HEK293 (cell line): ENCODE results near the gene CEBPG.

Experiments used
- GLIS2 ChIP-seq: fragments of 450-650 bp; formaldehyde crosslinking; IDR thresholded peaks from 2 replicates; pipeline ENCODE4 v1.5.1; 2016; ENCODE audit warnings: missing biosample characterization, missing genetic modification characterization
- KLF1 ChIP-seq: fragments of 450-650 bp; formaldehyde crosslinking; IDR thresholded peaks from 2 replicates; pipeline ENCODE4 v1.5.1; 2016; ENCODE audit warnings: missing biosample characterization, missing genetic modification characterization
- KLF16 ChIP-seq: fragments of 450-650 bp; formaldehyde crosslinking; IDR thresholded peaks from 2 replicates; pipeline ENCODE4 v1.5.1; 2017; ENCODE audit warnings: missing biosample characterization, missing genetic modification characterization
- KLF17 ChIP-seq: fragments of 450-650 bp; formaldehyde crosslinking; IDR thresholded peaks from 2 replicates; pipeline ENCODE4 v1.5.1; 2016; ENCODE audit warnings: missing biosample characterization, missing genetic modification characterization
- OVOL3 ChIP-seq: fragments of 450-650 bp; formaldehyde crosslinking; IDR thresholded peaks from 2 replicates; pipeline ENCODE4 v1.5.1; 2016; ENCODE audit warnings: missing biosample characterization, missing genetic modification characterization
- PRDM2 ChIP-seq: fragments of 450-650 bp; formaldehyde crosslinking; IDR thresholded peaks from 2 replicates; pipeline ENCODE4 v1.5.1; 2016; ENCODE audit warnings: missing biosample characterization, missing genetic modification characterization, borderline replicate concordance
- SALL2 ChIP-seq: fragments of 450-650 bp; formaldehyde crosslinking; IDR thresholded peaks from 2 replicates; pipeline ENCODE4 v1.5.0; 2017; ENCODE audit warnings: missing biosample characterization, mild to moderate bottlenecking, missing genetic modification characterization, borderline replicate concordance
- TCF7L2 ChIP-seq: IDR thresholded peaks from 2 replicates; pipeline ENCODE4 v1.6.1; 2011; ENCODE audit warnings: low read depth, mild to moderate bottlenecking, inconsistent platforms, low read length, moderate library complexity, borderline replicate concordance
- ZBTB1 ChIP-seq: fragments of 450-650 bp; formaldehyde crosslinking; IDR thresholded peaks from 2 replicates; pipeline ENCODE4 v1.5.1; 2016; ENCODE audit warnings: missing biosample characterization, missing genetic modification characterization
- ZFHX2 ChIP-seq: fragments of 450-650 bp; formaldehyde crosslinking; conservative IDR thresholded peaks from 2 replicates; pipeline ENCODE4 v1.5.1; 2016; ENCODE audit warnings: missing biosample characterization, missing genetic modification characterization
- ZNF138 ChIP-seq: fragments of 450-650 bp; formaldehyde crosslinking; IDR thresholded peaks from 2 replicates; pipeline ENCODE4 v1.5.1; 2016; ENCODE audit warnings: missing biosample characterization, missing genetic modification characterization, borderline replicate concordance
- ZNF157 ChIP-seq: fragments of 450-650 bp; formaldehyde crosslinking; IDR thresholded peaks from 2 replicates; pipeline ENCODE4 v1.5.1; 2016; ENCODE audit warnings: missing biosample characterization, missing genetic modification characterization
- ZNF341 ChIP-seq: fragments of 450-650 bp; formaldehyde crosslinking; IDR thresholded peaks from 2 replicates; pipeline ENCODE4; 2016; ENCODE audit warnings: low read depth, missing biosample characterization, missing genetic modification characterization
- ZNF394 ChIP-seq: fragments of 450-650 bp; formaldehyde crosslinking; IDR thresholded peaks from 2 replicates; pipeline ENCODE4 v1.5.1; 2016; ENCODE audit warnings: missing biosample characterization, missing genetic modification characterization, mild to moderate bottlenecking, moderate library complexity, borderline replicate concordance
- ZNF398 ChIP-seq: fragments of 450-650 bp; formaldehyde crosslinking; IDR thresholded peaks from 2 replicates; pipeline ENCODE4 v1.5.1; 2017; ENCODE audit warnings: missing biosample characterization, missing genetic modification characterization
- ZNF423 ChIP-seq: fragments of 450-650 bp; formaldehyde crosslinking; IDR thresholded peaks from 2 replicates; pipeline ENCODE4 v1.5.1; 2016; ENCODE audit warnings: missing biosample characterization, missing genetic modification characterization
- ZNF449 ChIP-seq: fragments of 450-650 bp; formaldehyde crosslinking; IDR thresholded peaks from 2 replicates; pipeline ENCODE4 v1.5.1; 2017; ENCODE audit warnings: missing biosample characterization, mild to moderate bottlenecking, missing genetic modification characterization, moderate library complexity
- ZNF518A ChIP-seq: fragments of 450-650 bp; formaldehyde crosslinking; conservative IDR thresholded peaks from 2 replicates; pipeline ENCODE4 v1.5.1; 2016; ENCODE audit warnings: low read depth, missing biosample characterization, missing genetic modification characterization
- ZNF670 ChIP-seq: fragments of 450-650 bp; formaldehyde crosslinking; IDR thresholded peaks from 2 replicates; pipeline ENCODE4 v1.5.1; 2016; ENCODE audit warnings: missing biosample characterization, missing genetic modification characterization, low read depth
- ZNF692 ChIP-seq: fragments of 450-650 bp; formaldehyde crosslinking; IDR thresholded peaks from 2 replicates; pipeline ENCODE4 v1.5.1; 2016; ENCODE audit warnings: missing biosample characterization, missing genetic modification characterization
- ZSCAN23 ChIP-seq: fragments of 450-650 bp; formaldehyde crosslinking; IDR thresholded peaks from 2 replicates; pipeline ENCODE4 v1.5.1; 2016; ENCODE audit warnings: missing biosample characterization, missing genetic modification characterization

The CEBPG gene

GRCh38 chr19:33373453-33374235 lies at the start of gene CEBPG (continued):
- 0 out of 2 replicates have a peak, but pooled peaks have one; percentile 8 for TF ChIP-seq ZNF518A (tag by site-specific recombination)
- TF ChIP-seq KLF1 (tag by site-specific recombination): peak; percentile 6; the same call in 1 of the 2 replicates
- TF ChIP-seq ZBTB1 (tag by site-specific recombination): no peak
- peak; percentile 48; the same call in 1 of the 2 replicates for TF ChIP-seq ZNF394 (tag by site-specific recombination)
- peak; percentile 25; the same call in 1 of the 2 replicates for TF ChIP-seq SALL2 (tag by site-specific recombination)
- TF ChIP-seq ZNF423 (tag by site-specific recombination): peak; percentile 59; the same call in 1 of the 2 replicates
- TF ChIP-seq KLF16 (tag by site-specific recombination): 0 out of 2 replicates have a peak, but pooled peaks have one; percentile 17
- peak; percentile 2; the same call in 1 of the 2 replicates for TF ChIP-seq ZNF449 (tag by site-specific recombination)
- no peak for TF ChIP-seq OVOL3 (tag by site-specific recombination)
- no peak for TF ChIP-seq ZNF138 (tag by site-specific recombination)
- peak; percentile 73 for TF ChIP-seq GLIS2 (tag by site-specific recombination)
- no peak for TF ChIP-seq ZSCAN23 (tag by site-specific recombination)
- no peak for TF ChIP-seq ZNF157 (tag by site-specific recombination)
- TF ChIP-seq KLF17 (tag by site-specific recombination): peak; percentile 13; the same call in 1 of the 2 replicates
- no peak for TF ChIP-seq TCF7L2
- peak; percentile 59 for TF ChIP-seq ZFHX2 (tag by site-specific recombination)
- no peak for TF ChIP-seq ZNF670 (tag by site-specific recombination)
- TF ChIP-seq ZNF692 (tag by site-specific recombination): peak; percentile 86; the same call in 1 of the 2 replicates
- TF ChIP-seq PRDM2 (tag by site-specific recombination): no peak
- peak; percentile 85 for TF ChIP-seq ZNF341 (tag by site-specific recombination)
- peak; percentile 78; the same call in 1 of the 2 replicates for TF ChIP-seq ZNF398 (tag by site-specific recombination)
